HCT116 (cell line): ENCODE results near the gene RACK1. TPM values are rescaled to one million over a fixed set of nuclear protein-coding genes. Genes with fewer than 3 reads are reported as not detected.

Experiments
- ATAC-seq: fragments of 200-7000 bp; cut with Tn5 transposase; 2 replicates; pipeline ENCODE4 v1.9.1; 2020; ENCODE audit warnings: mild to moderate bottlenecking, moderate library complexity
- BruUV-seq: library from RNA; stranded (reverse); fragments of 400-500 nt; replicated peaks from 2 replicates; lab custom pipeline; 2021; lab: Mats Ljungman, UMichigan
- CTCF ChIA-PET: fragments of 300-600 bp; sonication (Branson Sonifier 250); formaldehyde crosslinking; loops from one replicate; lab custom pipeline; 2021; ENCODE audit warnings: antibody characterized with exemption; lab: Charles Lee
- POLR2A ChIA-PET: fragments of 300-600, 350-600 bp; sonication (Branson Sonifier 250); formaldehyde crosslinking; loops from one replicate; lab custom pipeline; 2021; ENCODE audit warnings: antibody characterized with exemption; lab: Charles Lee
- RAD21 ChIA-PET, 2 experiments: fragments of 300-600 bp; sonication (Branson Sonifier 250); formaldehyde crosslinking; loops; one replicate each; lab custom pipeline; 2023; ENCODE audit warnings: low total read pairs in 2 of 2; ENCODE audit not compliant: uncharacterized antibody in 2 of 2, unreplicated experiment in 2 of 2, low non-redundant PET in 1 of 2; lab: Charles Lee
- DNase-seq: peaks from one replicate; pipeline ENCODE4 v3.0.0-alpha.2; 2010; ENCODE audit warnings: low read depth, low spot score
- H2AFZ ChIP-seq: fragments of 200-600 bp; shearing (Covaris generic), sonication (generic); 2 replicates; pipeline ENCODE4 v1.6.1; 2017; ENCODE audit warnings: low read depth, mixed run types, mixed read lengths, antibody characterized with exemption, low read length; ENCODE audit not compliant: poor library complexity, severe bottlenecking
- H3K27ac ChIP-seq: 2 replicates; pipeline ENCODE4 v1.5.1; 2012; ENCODE audit warnings: low read depth, low read length
- H3K27me3 ChIP-seq: fragments of 200-600 bp; sonication (generic); 2 replicates; pipeline ENCODE4 v1.6.1; 2016; ENCODE audit warnings: mixed run types, low read length, mixed read lengths; ENCODE audit not compliant: insufficient read depth
- H3K36me3 ChIP-seq, 2 experiments: fragments of 200-500 bp in 1 of 2; fragments of 200-600 bp in 1 of 2; sonication (Bioruptor generic) in 1 of 2; sonication (generic) in 1 of 2; 2 replicates each; pipeline versions ENCODE4 v1.5.1 to v1.6.1; 2014 to 2016; ENCODE audit warnings: low read length in 2 of 2, inconsistent platforms in 1 of 2, mixed read lengths in 1 of 2, mixed run types in 1 of 2; ENCODE audit not compliant: insufficient read depth in 2 of 2, control insufficient read depth in 1 of 2
- H3K4me1 ChIP-seq, 2 experiments: fragments of 200-600 bp in 1 of 2; sonication (generic) in 1 of 2; 2 replicates each; pipeline versions ENCODE4 v1.5.1 to v1.6.1; 2012 to 2017; ENCODE audit warnings: low read length in 2 of 2, inconsistent platforms in 1 of 2, mild to moderate bottlenecking in 1 of 2, mixed read lengths in 1 of 2, mixed run types in 1 of 2, moderate library complexity in 1 of 2; ENCODE audit not compliant: insufficient read depth in 2 of 2, control insufficient read depth in 1 of 2
- H3K4me2 ChIP-seq: fragments of 200-600 bp; sonication (generic); 2 replicates; pipeline ENCODE4 v1.6.1; 2017; ENCODE audit warnings: mixed run types, low read length, mixed read lengths
- H3K4me3 ChIP-seq, 2 experiments: fragments of 200-600 bp in 1 of 2; sonication (generic) in 1 of 2; replicated peaks in 1 of 2; 2 replicates each; pipeline ENCODE4 v1.5.1; 2011 to 2016; ENCODE audit warnings: low read length in 2 of 2, control low read depth in 1 of 2, low read depth in 1 of 2, mild to moderate bottlenecking in 1 of 2, mixed read lengths in 1 of 2, mixed run types in 1 of 2
- H3K79me2 ChIP-seq: fragments of 200-600 bp; sonication (generic); 2 replicates; pipeline ENCODE4 v1.6.1; 2017; ENCODE audit warnings: mild to moderate bottlenecking, mixed run types, low read length, moderate library complexity, mixed read lengths; ENCODE audit not compliant: insufficient read depth
- H3K9ac ChIP-seq: fragments of 200-600 bp; sonication (generic); 2 replicates; pipeline ENCODE4 v1.6.1; 2016; ENCODE audit warnings: low read length, mixed read lengths
- H3K9me2 ChIP-seq: fragments of 200-600 bp; sonication (generic), shearing (Covaris generic); 2 replicates; pipeline ENCODE4 v1.6.1; 2017; ENCODE audit warnings: mixed run types, mild to moderate bottlenecking, moderate library complexity; ENCODE audit not compliant: insufficient read depth
- H3K9me3 ChIP-seq, 2 experiments: fragments of 200-500 bp in 1 of 2; fragments of 200-600 bp in 1 of 2; sonication (Bioruptor generic) in 1 of 2; sonication (generic) in 1 of 2; 2 replicates each; pipeline ENCODE4 v1.6.1; 2014 to 2017; ENCODE audit warnings: low read length in 2 of 2, mixed read lengths in 2 of 2, inconsistent platforms in 1 of 2, low read depth in 1 of 2, mild to moderate bottlenecking in 1 of 2, mixed run types in 1 of 2, moderate library complexity in 1 of 2; ENCODE audit not compliant: control insufficient read depth in 1 of 2, insufficient read depth in 1 of 2
- H4K20me1 ChIP-seq: fragments of 200-600 bp; sonication (generic), shearing (Covaris generic); 2 replicates; pipeline ENCODE4 v1.6.1; 2017; ENCODE audit warnings: mixed run types, mild to moderate bottlenecking, moderate library complexity; ENCODE audit not compliant: insufficient read depth
- CBX3 ChIP-seq: IDR thresholded peaks from 2 replicates; pipeline ENCODE4 v1.6.1; 2012; ENCODE audit warnings: low read depth
- CEBPB ChIP-seq: IDR thresholded peaks from 2 replicates; pipeline ENCODE4 v1.6.1; 2012; ENCODE audit warnings: low read depth
- CTCF ChIP-seq, 3 experiments: fragments of 200-600 bp in 1 of 3; sonication (generic) in 1 of 3; IDR thresholded peaks in 2 of 3; conservative IDR thresholded peaks in 1 of 3; 2 replicates each; pipeline ENCODE4 v1.5.1; 2012 to 2017; ENCODE audit warnings: low read depth in 2 of 3, low read length in 2 of 3, antibody characterized with exemption in 1 of 3, borderline replicate concordance in 1 of 3, control low read depth in 1 of 3, mild to moderate bottlenecking in 1 of 3, mixed read lengths in 1 of 3, mixed run types in 1 of 3, moderate library complexity in 1 of 3; ENCODE audit not compliant: insufficient read depth in 1 of 3
- ELF1 ChIP-seq: IDR thresholded peaks from 2 replicates; pipeline ENCODE4 v1.6.1; 2012; ENCODE audit warnings: low read depth, borderline replicate concordance
- EZH2phosphoT487 ChIP-seq: fragments of 200-600 bp; IDR thresholded peaks from 2 replicates; pipeline ENCODE4 v1.6.1; 2018; ENCODE audit warnings: antibody characterized with exemption, borderline replicate concordance
- FOSL1 ChIP-seq: IDR thresholded peaks from 2 replicates; pipeline ENCODE4 v1.6.1; 2012; ENCODE audit warnings: low read depth
- POLR2A ChIP-seq: IDR thresholded peaks from 2 replicates; pipeline ENCODE4 v1.7.0; 2011; ENCODE audit warnings: borderline replicate concordance; ENCODE audit not compliant: insufficient read depth, insufficient read length; ENCODE audit errors: extremely low read depth
- RAD21 ChIP-seq: IDR thresholded peaks from 2 replicates; pipeline ENCODE4 v1.6.1; 2012; ENCODE audit warnings: low read depth, mild to moderate bottlenecking
- SP1 ChIP-seq: IDR thresholded peaks from 2 replicates; pipeline ENCODE4 v1.6.1; 2012; ENCODE audit warnings: low read depth
- TCF7L2 ChIP-seq: IDR thresholded peaks from 2 replicates; pipeline ENCODE4 v1.7.0; 2011; ENCODE audit warnings: borderline replicate concordance, inconsistent platforms; ENCODE audit not compliant: insufficient read depth, insufficient read length; ENCODE audit errors: extremely low read depth
- ZFX ChIP-seq: fragments of 450-650 bp; IDR thresholded peaks from 2 replicates; pipeline ENCODE4 v1.6.1; 2017
- intact Hi-C: fragments of 100-400 bp; cut with micrococcal nuclease; formaldehyde crosslinking; loops from 2 replicates; pipeline ENCODE4 v1.10.0; 2022
- total RNA-seq: library from RNA; stranded (reverse); gene quantifications from one replicate; pipeline ENCODE4 v1.2.1, GENCODE V29; 2021; ENCODE audit not compliant: unreplicated experiment
- TF ChIP-seq, protein P1 (sequence below): IDR thresholded peaks from 2 replicates; pipeline ENCODE4 v1.6.1; 2012; ENCODE audit warnings: low read depth
- TF ChIP-seq, protein P2 (sequence below): IDR thresholded peaks from 2 replicates; pipeline ENCODE4 v1.6.1; 2012

RACK1 gene
- total RNA-seq, 1 experiment from 2014 or later = 2,432 TPM

- Histone ChIP-seq H3K9ac (no peak overlapping the region), H2AFZ (no peak overlapping the region), H3K4me3 (no peak overlapping the region), H3K27ac (no peak overlapping the region; the same call in 1 of the 2 replicates), H3K79me2 (0 out of 2 replicates have a peak, but pooled peaks cover 6% of the 10 kb centered on the region), H4K20me1 (no peaks in the 10 kb centered on the region), H3K9me2 (no peaks in the 10 kb centered on the region), H3K36me3 (no peaks in the 10 kb centered on the region), H3K4me1 (peaks cover 5 to 23% of the 10 kb centered on the region in 2 experiments), H3K9me3 (no peaks in the 10 kb centered on the region), H3K4me2 (no peak overlapping the region), H3K27me3 (no peaks in the 10 kb centered on the region)
- CTCF ChIA-PET = no interaction called here
- POLR2A ChIA-PET = interaction anchor here (1.4 kb wide), 1 partner anchor 12 kb away, joined by 3 read pairs; no protein-coding TSS in a partner anchor
- RAD21 ChIA-PET = no interaction called here
- DNase-seq (no peak), ATAC-seq (no peak)
- intact Hi-C loops = no loop called here
- BruUV-seq = no TSS peak
- TF ChIP-seq TCF7L2 (no peak), ZFX (no peak), SP1 (no peak), ELF1 (no peak), CEBPB (no peak), RAD21 (no peak), EZH2phosphoT487 (no peak), CBX3 (no peak), FOSL1 (no peak), CTCF (IDR thresholded peaks at IDR 0.05 in 2 of 3, conservative IDR thresholded peaks at IDR 0.05 in 1 of 3; ENCODE audit: borderline replicate concordance in 1 of 3, insufficient read depth in 1 of 3, low read depth in 2 of 3, low read length in 2 of 3) (no peak), POLR2A (no peak)
- TF ChIP-seq, protein P1, sequence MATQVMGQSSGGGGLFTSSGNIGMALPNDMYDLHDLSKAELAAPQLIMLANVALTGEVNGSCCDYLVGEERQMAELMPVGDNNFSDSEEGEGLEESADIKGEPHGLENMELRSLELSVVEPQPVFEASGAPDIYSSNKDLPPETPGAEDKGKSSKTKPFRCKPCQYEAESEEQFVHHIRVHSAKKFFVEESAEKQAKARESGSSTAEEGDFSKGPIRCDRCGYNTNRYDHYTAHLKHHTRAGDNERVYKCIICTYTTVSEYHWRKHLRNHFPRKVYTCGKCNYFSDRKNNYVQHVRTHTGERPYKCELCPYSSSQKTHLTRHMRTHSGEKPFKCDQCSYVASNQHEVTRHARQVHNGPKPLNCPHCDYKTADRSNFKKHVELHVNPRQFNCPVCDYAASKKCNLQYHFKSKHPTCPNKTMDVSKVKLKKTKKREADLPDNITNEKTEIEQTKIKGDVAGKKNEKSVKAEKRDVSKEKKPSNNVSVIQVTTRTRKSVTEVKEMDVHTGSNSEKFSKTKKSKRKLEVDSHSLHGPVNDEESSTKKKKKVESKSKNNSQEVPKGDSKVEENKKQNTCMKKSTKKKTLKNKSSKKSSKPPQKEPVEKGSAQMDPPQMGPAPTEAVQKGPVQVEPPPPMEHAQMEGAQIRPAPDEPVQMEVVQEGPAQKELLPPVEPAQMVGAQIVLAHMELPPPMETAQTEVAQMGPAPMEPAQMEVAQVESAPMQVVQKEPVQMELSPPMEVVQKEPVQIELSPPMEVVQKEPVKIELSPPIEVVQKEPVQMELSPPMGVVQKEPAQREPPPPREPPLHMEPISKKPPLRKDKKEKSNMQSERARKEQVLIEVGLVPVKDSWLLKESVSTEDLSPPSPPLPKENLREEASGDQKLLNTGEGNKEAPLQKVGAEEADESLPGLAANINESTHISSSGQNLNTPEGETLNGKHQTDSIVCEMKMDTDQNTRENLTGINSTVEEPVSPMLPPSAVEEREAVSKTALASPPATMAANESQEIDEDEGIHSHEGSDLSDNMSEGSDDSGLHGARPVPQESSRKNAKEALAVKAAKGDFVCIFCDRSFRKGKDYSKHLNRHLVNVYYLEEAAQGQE = no peak
- TF ChIP-seq, protein P2, sequence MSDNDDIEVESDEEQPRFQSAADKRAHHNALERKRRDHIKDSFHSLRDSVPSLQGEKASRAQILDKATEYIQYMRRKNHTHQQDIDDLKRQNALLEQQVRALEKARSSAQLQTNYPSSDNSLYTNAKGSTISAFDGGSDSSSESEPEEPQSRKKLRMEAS = no peak
Measured at GRCh38 chr5:181194489-181195248, 49.0 kb downstream of the RACK1 start.
